SK-N-SH treated with all-trans-retinoic acid at 6 μM for 48 hours (cell line): ENCODE results near the gene NMNAT1.
"Not testable (repeated sequence)": the region's sequence is repeated elsewhere in the genome, so short reads cannot be mapped to it uniquely, and the experiment has no call there.

Experiments
- ARNTL ChIP-seq: fragments of 450-650 bp; formaldehyde crosslinking; IDR thresholded peaks from 2 replicates; pipeline ENCODE4 v1.5.0; 2020; ENCODE audit warnings: low read depth, mild to moderate bottlenecking, moderate library complexity, borderline replicate concordance
- ZC3H10 ChIP-seq: fragments of 250-450 bp; sonication (Bioruptor Pico); IDR thresholded peaks from 2 replicates; pipeline ENCODE4 v1.5.1; 2021; ENCODE audit warnings: mild to moderate bottlenecking, moderate library complexity
- ZNF70 ChIP-seq: fragments of 450-650 bp; formaldehyde crosslinking; IDR thresholded peaks from 2 replicates; pipeline ENCODE4 v1.5.0; 2020; ENCODE audit warnings: mild to moderate bottlenecking, moderate library complexity
- TF ChIP-seq, protein P1 (sequence below): fragments of 250-450 bp; sonication (Bioruptor Pico); IDR thresholded peaks from 2 replicates; pipeline ENCODE4 v1.5.1; 2020; ENCODE audit warnings: low read depth, mild to moderate bottlenecking, moderate library complexity

DNA sequence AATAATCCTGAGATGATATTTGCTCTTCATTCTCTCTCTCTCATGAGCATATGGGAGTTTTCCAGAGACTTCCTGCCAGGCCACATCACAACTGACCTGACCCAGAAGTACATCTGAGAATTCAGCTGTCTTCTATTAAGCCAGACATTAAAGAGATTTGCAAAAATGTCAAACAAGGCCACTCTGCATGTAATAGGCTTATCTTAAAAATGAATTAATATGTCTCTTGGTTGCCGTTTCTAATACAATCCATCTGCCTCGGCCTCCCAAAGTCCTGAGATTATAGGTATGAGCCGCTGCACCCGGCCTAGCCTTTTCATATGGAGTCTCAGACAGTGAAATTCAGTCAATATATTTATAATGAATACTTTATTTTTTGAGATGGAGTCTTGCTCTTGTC lies 78.7 kb downstream of the NMNAT1 start:
- TF ChIP-seq, protein P1, sequence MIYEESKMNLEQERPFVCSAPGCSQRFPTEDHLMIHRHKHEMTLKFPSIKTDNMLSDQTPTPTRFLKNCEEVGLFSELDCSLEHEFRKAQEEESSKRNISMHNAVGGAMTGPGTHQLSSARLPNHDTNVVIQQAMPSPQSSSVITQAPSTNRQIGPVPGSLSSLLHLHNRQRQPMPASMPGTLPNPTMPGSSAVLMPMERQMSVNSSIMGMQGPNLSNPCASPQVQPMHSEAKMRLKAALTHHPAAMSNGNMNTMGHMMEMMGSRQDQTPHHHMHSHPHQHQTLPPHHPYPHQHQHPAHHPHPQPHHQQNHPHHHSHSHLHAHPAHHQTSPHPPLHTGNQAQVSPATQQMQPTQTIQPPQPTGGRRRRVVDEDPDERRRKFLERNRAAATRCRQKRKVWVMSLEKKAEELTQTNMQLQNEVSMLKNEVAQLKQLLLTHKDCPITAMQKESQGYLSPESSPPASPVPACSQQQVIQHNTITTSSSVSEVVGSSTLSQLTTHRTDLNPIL (CRISPR knock-in tag): not testable (repeated sequence)
- not testable (repeated sequence) for TF ChIP-seq ZNF70; ZC3H10 (CRISPR knock-in tag); ARNTL
